HG02970 (cell line): ENCODE measurements around the gene COL25A1.
"Not testable (repeated sequence)": the region's sequence is repeated elsewhere in the genome, so short reads cannot be mapped to it uniquely, and the experiment has no call there.

Source experiments
- ATAC-seq: cut with Tn5 transposase; IDR thresholded peaks from one replicate; pipeline ENCODE4 v1.9.1; 2021; ENCODE audit warnings: mild to moderate bottlenecking, moderate library complexity, moderate number of reproducible peaks; ENCODE audit not compliant: unreplicated experiment, low FRiP score

The COL25A1 gene

GRCh38 chr4:109022961-109023360 is 279.5 kb downstream of the COL25A1 start:
- no peak for ATAC-seq

- not testable (repeated sequence) for ATAC-seq
These were observed 280.8 kb downstream of the COL25A1 start for GRCh38 chr4:109021630-109022029.

GRCh38 chr4:109020861-109021260 is 281.6 kb downstream of the COL25A1 start:
- no peak for ATAC-seq

- no peak for ATAC-seq
These were observed 286.3 kb downstream of the COL25A1 start for GRCh38 chr4:109016200-109016599.

- ATAC-seq = no peak
These were observed 287.0 kb downstream of the COL25A1 start for GRCh38 chr4:109015413-109015810.

- no peak for ATAC-seq
These were observed 287.7 kb downstream of the COL25A1 start for GRCh38 chr4:109014593-109015412.

- ATAC-seq = no peak
These were observed 290.1 kb downstream of the COL25A1 start for GRCh38 chr4:109012286-109012880.

- ATAC-seq = no peak
These were observed 291.0 kb downstream of the COL25A1 start for GRCh38 chr4:109011241-109012026.

- ATAC-seq = no peak
These were observed 291.9 kb downstream of the COL25A1 start for GRCh38 chr4:109010521-109010920.

- no peak for ATAC-seq
These were observed 292.5 kb downstream of the COL25A1 start for GRCh38 chr4:109009909-109010308.

- no peak for ATAC-seq
These were observed 294.5 kb downstream of the COL25A1 start for GRCh38 chr4:109007976-109008375.

GRCh38 chr4:109005523-109005922 is 296.9 kb downstream of the COL25A1 start:
- ATAC-seq = no peak

- no peak for ATAC-seq
These were observed 298.0 kb downstream of the COL25A1 start for GRCh38 chr4:109004418-109004817.

GRCh38 chr4:109003964-109004363 is 298.5 kb downstream of the COL25A1 start:
- no peak for ATAC-seq

- no peak for ATAC-seq
These were observed 310.7 kb downstream of the COL25A1 start for GRCh38 chr4:108991551-108992328.

- ATAC-seq = peak; percentile 86
These were observed 313.8 kb downstream of the COL25A1 start for GRCh38 chr4:108988464-108989195.

GRCh38 chr4:108984495-108984894 is 318.0 kb downstream of the COL25A1 start:
- not testable (repeated sequence) for ATAC-seq

GRCh38 chr4:108982402-108983185 is 319.9 kb downstream of the COL25A1 start:
- no peak for ATAC-seq
